Aorta (tissue), 5 donors: ENCODE measurements around the gene NLRC3. TPM values are rescaled to one million over a fixed set of nuclear protein-coding genes. Genes with fewer than 3 reads are reported as not detected.
A peak's percentile ranks its signal among the peaks of the same experiment; 100 is the strongest.

Experiments used
- ATAC-seq: fragments of 200-7000 bp; cut with Tn5 transposase; one replicate; pipeline ENCODE4 v1.9.1; 2022; ENCODE audit warnings: moderate library complexity; ENCODE audit not compliant: low FRiP score
- DNase-seq, 2 donors: peaks; one replicate each; pipeline ENCODE4 v3.0.0-alpha.2; 2020
- H3K27ac ChIP-seq, 2 donors: one replicate each; pipeline ENCODE4 v1.5.1; 2013; ENCODE audit warnings: low read length in 2 of 2, mild to moderate bottlenecking in 2 of 2, moderate library complexity in 2 of 2, control low read depth in 1 of 2, inconsistent platforms in 1 of 2, low read depth in 1 of 2
- H3K27me3 ChIP-seq, 2 donors: one replicate each; pipeline ENCODE4 v1.6.1; 2013; ENCODE audit warnings: control low read depth in 1 of 2, low read length in 1 of 2, mild to moderate bottlenecking in 1 of 2, moderate library complexity in 1 of 2; ENCODE audit not compliant: insufficient read depth in 2 of 2, control insufficient read depth in 1 of 2
- H3K36me3 ChIP-seq, 2 donors: one replicate each; pipeline ENCODE4 v1.6.1; 2013; ENCODE audit warnings: control low read depth in 1 of 2, low read length in 1 of 2, mild to moderate bottlenecking in 1 of 2; ENCODE audit not compliant: insufficient read depth in 2 of 2, control insufficient read depth in 1 of 2
- H3K4me1 ChIP-seq, 2 donors: one replicate each; pipeline ENCODE4 v1.6.1; 2013; ENCODE audit warnings: low read length in 2 of 2, control low read depth in 1 of 2, mild to moderate bottlenecking in 1 of 2, moderate library complexity in 1 of 2; ENCODE audit not compliant: insufficient read depth in 2 of 2, control insufficient read depth in 1 of 2
- H3K4me3 ChIP-seq, 2 donors: one replicate each; pipeline ENCODE4 v1.5.1; 2013; ENCODE audit warnings: low read length in 2 of 2, control low read depth in 1 of 2, mild to moderate bottlenecking in 1 of 2
- H3K9me3 ChIP-seq: one replicate; pipeline ENCODE4 v1.6.1; 2013; ENCODE audit warnings: mild to moderate bottlenecking, low read length; ENCODE audit not compliant: control insufficient read depth
- WGBS, 2 donors: extraction: QIAGEN DNeasy Blood & Tissue Kit; methylation state at CpG; one replicate each; pipeline ENCODE4 v1.1.7; 2013; 5-methylcytosine and 5-hydroxymethylcytosine counted together
- intact Hi-C, 2 donors: fragments of 100-400 bp; cut with DNase I; formaldehyde crosslinking; loops; one replicate each; pipeline versions ENCODE4 v1.14.2 to v1.15.0; 2022
- polyA plus RNA-seq, 2 donors: library from polyadenylated mRNA; stranded (reverse); fragments of 200-250 nt; gene quantifications; one replicate each; pipeline ENCODE4 v1.2.3, GENCODE V29; 2013
- total RNA-seq, 2 donors: library from RNA; stranded (reverse); fragmentation: NEBNext Ultra II Directional; extraction: Animal tissue kit (Norgen Biotek cat#: 25700); gene quantifications; one replicate each; pipeline ENCODE4 v1.2.1, GENCODE V29; 2021
- donor health status: healthy with polysubstance abuse.
- donor health status: Bipolar disorder and iron deficiency.
- donor health status: DM: no; HTN: no; CAD: no.
- donor health status: DM: no; HTN: no; CAD: no.
- donor health status: DM: yes; HTN: yes; CAD: no.

NLRC3 gene
- total and polyA plus RNA-seq, 4 donors = 0.38 to 2.3 (median 0.97) TPM; not detected in 1

GRCh38 chr16:3566990-3567389, 10.2 kb downstream of the NLRC3 start:
- 45 to 59% methylated on average over 8 of the region's 8 CpGs for WGBS, 2 donors

GRCh38 chr16:3564889-3565141, 12.4 kb downstream of the NLRC3 start:
- H3K4me3 ChIP-seq = no peak overlapping the region
- intact Hi-C loops = no loop called here
- 93 to 95% methylated on average over 9 of the region's 9 CpGs for whole genome bisulfite sequencing, 2 donors

More at GRCh38 chr16:3566990-3567389, 10.2 kb downstream of the NLRC3 start:
- Histone ChIP-seq H3K36me3 (no peaks in the 10 kb centered on the region), H3K4me1 (no peaks in the 10 kb centered on the region), H3K27ac (no peak overlapping the region), H3K4me3 (no peak overlapping the region), H3K27me3 (no peaks in the 10 kb centered on the region), H3K9me3 (peaks cover 4% of the 10 kb centered on the region)
- no peak for DNase-seq
- no peak for ATAC-seq
- intact Hi-C loops = no loop called here

DNA sequence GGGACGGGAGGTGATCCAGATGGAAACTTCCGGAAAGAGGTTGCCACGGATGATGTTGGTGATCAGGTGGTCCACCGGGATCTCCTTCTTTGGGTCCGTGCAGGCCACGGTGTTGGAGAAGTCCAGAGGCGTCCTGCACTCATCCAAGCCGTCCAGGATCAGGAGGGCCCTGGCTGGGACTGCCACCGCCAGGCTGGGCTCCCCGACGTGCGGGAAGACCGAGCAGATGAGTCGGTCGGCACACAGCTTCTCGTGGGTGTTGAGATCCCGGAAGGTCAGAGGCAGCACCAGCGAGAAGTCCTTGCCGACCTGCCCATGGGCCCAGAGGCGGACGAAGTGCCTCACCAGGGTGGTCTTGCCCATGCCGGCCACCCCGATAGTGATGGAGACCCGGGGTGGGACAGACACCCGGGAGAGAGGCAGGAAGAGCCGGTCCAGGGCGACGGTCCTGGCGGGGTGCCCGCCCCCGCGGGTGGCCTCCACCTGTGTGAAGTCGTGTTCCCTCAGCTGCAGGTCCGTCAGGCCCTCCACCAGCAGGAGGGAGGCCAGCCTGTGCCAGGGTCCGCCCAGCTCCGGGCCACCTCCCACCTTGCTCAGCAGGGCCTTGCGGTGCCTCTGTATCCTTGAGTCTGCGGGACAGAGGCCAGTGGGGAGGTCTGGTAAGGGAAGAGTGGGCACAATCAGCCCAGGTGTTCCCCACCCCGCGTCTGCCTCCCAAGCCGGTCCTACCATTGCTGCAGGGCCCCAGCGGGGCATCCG, 12.9 kb downstream of the NLRC3 start:
- no peaks in the 10 kb centered on the region for H3K4me1 ChIP-seq
- DNase-seq = no peak
- H3K27ac ChIP-seq = no peak overlapping the region
- 95 to 96% methylated on average over 42 to 43 of the region's 43 CpGs for WGBS, 2 donors
- no peak overlapping the region for H3K4me3 ChIP-seq
- intact Hi-C loops = no loop called here
- H3K27me3 ChIP-seq = no peaks in the 10 kb centered on the region
- ATAC-seq = peak; percentile 36
- H3K9me3 ChIP-seq = no peaks in the 10 kb centered on the region
- no peaks in the 10 kb centered on the region for H3K36me3 ChIP-seq

More at GRCh38 chr16:3564889-3565141, 12.4 kb downstream of the NLRC3 start:
- Histone ChIP-seq H3K9me3 (no peaks in the 10 kb centered on the region), H3K4me1 (no peaks in the 10 kb centered on the region), H3K27ac (no peak overlapping the region), H3K27me3 (no peaks in the 10 kb centered on the region), H3K36me3 (no peaks in the 10 kb centered on the region)
- no peak for ATAC-seq
- DNase-seq = no peak

- Histone ChIP-seq H3K4me1 (no peaks in the 10 kb centered on the region), H3K27ac (no peak overlapping the region), H3K4me3 (no peak overlapping the region), H3K27me3 (no peaks in the 10 kb centered on the region), H3K9me3 (no peaks in the 10 kb centered on the region), H3K36me3 (no peaks in the 10 kb centered on the region)
- 94 to 96% methylated on average over 29 of the region's 29 CpGs for WGBS, 2 donors
- DNase-seq = no peak
- intact Hi-C loops = no loop called here
- no peak for ATAC-seq
These were observed 14.2 kb downstream of the NLRC3 start for GRCh38 chr16:3562914-3563480.

GRCh38 chr16:3561626-3562025, 15.6 kb downstream of the NLRC3 start:
- H3K4me3 ChIP-seq = no peak overlapping the region
- intact Hi-C loops = no loop called here
- no peaks in the 10 kb centered on the region for H3K27me3 ChIP-seq
- DNase-seq (no peak), ATAC-seq (no peak)
- H3K36me3 ChIP-seq = no peaks in the 10 kb centered on the region
- no peaks in the 10 kb centered on the region for H3K9me3 ChIP-seq
- H3K4me1 ChIP-seq = no peaks in the 10 kb centered on the region
- WGBS, 2 donors = 86 to 91% methylated on average over 15 of the region's 15 CpGs
- H3K27ac ChIP-seq = no peak overlapping the region

- Histone ChIP-seq H3K4me1 (no peaks in the 10 kb centered on the region), H3K36me3 (no peaks in the 10 kb centered on the region), H3K27me3 (no peaks in the 10 kb centered on the region), H3K9me3 (no peaks in the 10 kb centered on the region), H3K27ac (no peak overlapping the region), H3K4me3 (no peak overlapping the region)
- WGBS, 2 donors = 90 to 94% methylated on average over 7 of the region's 7 CpGs
- ATAC-seq (no peak), DNase-seq (no peak)
- intact Hi-C loops = no loop called here
These were observed 22.8 kb downstream of the NLRC3 start for GRCh38 chr16:3554351-3554928.

- Histone ChIP-seq H3K27ac (no peak overlapping the region), H3K9me3 (no peaks in the 10 kb centered on the region), H3K4me3 (no peak overlapping the region), H3K36me3 (no peaks in the 10 kb centered on the region), H3K27me3 (no peaks in the 10 kb centered on the region), H3K4me1 (no peaks in the 10 kb centered on the region)
- DNase-seq (no peak), ATAC-seq (no peak)
- 73 to 78% methylated on average over 11 of the region's 11 CpGs for WGBS, 2 donors
- intact Hi-C loops = no loop called here
These were observed 23.9 kb downstream of the NLRC3 start for GRCh38 chr16:3553138-3553923.

DNA sequence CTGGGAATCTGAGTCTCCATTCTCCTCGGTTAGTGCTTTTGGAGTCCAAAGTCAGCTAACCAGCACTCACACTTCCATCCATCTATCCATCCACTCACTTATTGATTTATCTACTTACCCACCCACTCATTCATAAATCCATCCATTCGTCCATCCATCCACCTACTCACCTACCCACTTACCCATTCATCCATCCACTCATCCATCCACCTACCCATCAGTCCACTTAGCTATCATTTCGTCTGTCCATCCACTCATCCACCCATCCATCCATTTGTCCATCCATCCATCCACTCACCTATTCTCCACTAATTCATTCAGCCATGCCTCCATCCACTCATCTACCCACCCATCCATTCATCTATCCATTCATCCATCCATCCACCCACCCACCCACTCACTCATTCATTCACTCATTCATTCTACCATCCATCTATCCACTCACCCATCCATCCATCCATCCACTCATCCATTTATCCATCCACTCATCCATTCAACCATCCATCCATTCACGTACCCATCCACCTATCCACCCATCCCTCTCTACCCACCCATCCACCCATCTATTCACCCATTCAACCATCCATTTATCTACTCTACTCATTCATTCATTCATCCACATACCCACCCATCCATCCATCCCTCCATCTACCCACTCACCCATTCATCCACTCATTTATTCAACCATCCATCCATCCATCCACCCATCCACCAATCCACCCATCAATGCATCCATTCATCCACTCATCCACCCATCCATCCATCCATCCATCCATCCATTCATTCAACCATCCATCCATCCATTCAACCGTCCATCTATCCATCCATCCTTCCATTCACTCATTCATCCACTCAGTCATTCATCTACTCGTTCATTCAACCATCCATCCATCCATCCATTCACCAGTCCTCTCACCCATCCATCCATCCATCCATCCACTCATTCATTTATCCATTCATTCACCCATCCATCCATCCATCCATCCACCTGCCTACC, 26.1 kb downstream of the NLRC3 start:
- DNase-seq = no peak
- Histone ChIP-seq H3K9me3 (no peaks in the 10 kb centered on the region), H3K4me3 (no peak overlapping the region), H3K27me3 (no peaks in the 10 kb centered on the region), H3K36me3 (no peaks in the 10 kb centered on the region), H3K27ac (no peak overlapping the region), H3K4me1 (no peaks in the 10 kb centered on the region)
- ATAC-seq = no peak
- intact Hi-C loops = no loop called here
- whole genome bisulfite sequencing, 2 donors = 91 to 92% methylated on average over 6 of the region's 6 CpGs
